ENCODE data around the gene CAPN5.

CAPN5 gene

GRCh38 chr11:77147036-77147315 is 80.2 kb downstream of the CAPN5 start:
- H3K9me3 ChIP-seq (ENCODE audit: insufficient read depth, low read length) = no peaks in the 10 kb centered on the region
- H4K20me1 ChIP-seq (ENCODE audit: insufficient read depth, low read length) = no peaks in the 10 kb centered on the region
- H3K4me3 ChIP-seq (ENCODE audit: low read length) = 0 out of 2 replicates have a peak overlapping the region, but pooled peaks have one; percentile 75
- no peak for TF ChIP-seq CTCF (IDR thresholded peaks at IDR 0.05; ENCODE audit: low read depth, low read length)
- TF ChIP-seq EZH2phosphoT487 (IDR thresholded peaks at IDR 0.05; ENCODE audit: low read depth) = no peak
- no peaks in the 10 kb centered on the region for H3K36me3 ChIP-seq (replicated peaks; ENCODE audit: low read depth, low read length)
- no peak overlapping the region for H2AFZ ChIP-seq (ENCODE audit: low read depth, low read length)
- no peak overlapping the region for H3K27ac ChIP-seq (ENCODE audit: low read length)
- H3K4me1 ChIP-seq (ENCODE audit: low read length) = peaks cover 25% of the 10 kb centered on the region
- H3K79me2 ChIP-seq (ENCODE audit: low read length) = no peaks in the 10 kb centered on the region
- no peak overlapping the region for H3K9ac ChIP-seq (ENCODE audit: low read length)
- H3K27me3 ChIP-seq (ENCODE audit: low read depth, low read length) = no peaks in the 10 kb centered on the region
- H3K4me2 ChIP-seq (ENCODE audit: low read length) = peak overlapping the region; percentile 75; the same call in 1 of the 2 replicates

DNA sequence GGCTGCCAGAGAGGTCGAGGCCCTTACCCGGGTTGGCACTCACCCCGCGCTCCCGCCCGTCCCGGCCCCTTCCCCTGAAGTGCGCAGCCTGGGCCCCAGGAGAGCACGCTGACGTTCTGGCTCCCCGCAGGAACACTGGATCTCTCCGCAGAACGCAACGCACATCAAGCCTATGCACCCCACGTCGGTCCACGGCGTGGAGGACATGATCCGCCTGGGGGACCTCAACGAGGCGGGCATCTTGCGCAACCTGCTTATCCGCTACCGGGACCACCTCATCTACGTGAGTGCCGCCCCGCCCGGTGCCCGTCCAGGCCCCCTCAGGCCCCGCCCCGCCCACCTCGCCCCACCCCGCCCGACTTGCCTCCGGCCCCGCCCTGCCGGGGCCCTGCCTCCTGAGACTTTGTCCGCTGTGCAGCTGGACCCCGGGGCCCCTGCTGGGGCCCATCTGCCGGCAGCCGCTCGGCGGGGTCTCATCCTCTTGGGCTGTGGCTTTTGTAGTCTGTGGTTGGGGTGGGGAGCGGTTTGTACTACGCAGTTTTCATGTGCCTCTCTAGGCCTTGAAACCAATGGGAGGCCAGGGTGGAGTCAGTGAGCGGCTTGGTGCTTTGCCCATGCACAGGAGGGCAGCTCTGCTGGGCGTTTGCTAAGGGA is 81.0 kb downstream of the CAPN5 start:
- Histone ChIP-seq H3K4me1 (ENCODE audit: low read length) (peaks cover 19% of the 10 kb centered on the region), H3K27ac (ENCODE audit: low read length) (no peak overlapping the region), H3K9me3 (ENCODE audit: insufficient read depth, low read length) (no peaks in the 10 kb centered on the region), H3K4me2 (ENCODE audit: low read length) (peak overlapping the region; percentile 75), H2AFZ (ENCODE audit: low read depth, low read length) (peak overlapping the region; percentile 96), H3K9ac (ENCODE audit: low read length) (peak overlapping the region; percentile 42; the same call in 1 of the 2 replicates), H3K4me3 (ENCODE audit: low read length) (peak overlapping the region; percentile 75), H3K79me2 (ENCODE audit: low read length) (no peaks in the 10 kb centered on the region), H3K27me3 (ENCODE audit: low read depth, low read length) (no peaks in the 10 kb centered on the region), H4K20me1 (ENCODE audit: insufficient read depth, low read length) (no peaks in the 10 kb centered on the region), H3K36me3 (replicated peaks; ENCODE audit: low read depth, low read length) (no peaks in the 10 kb centered on the region)
- TF ChIP-seq EZH2phosphoT487 (IDR thresholded peaks at IDR 0.05; ENCODE audit: low read depth) (no peak), CTCF (IDR thresholded peaks at IDR 0.05; ENCODE audit: low read depth, low read length) (no peak)

DNA sequence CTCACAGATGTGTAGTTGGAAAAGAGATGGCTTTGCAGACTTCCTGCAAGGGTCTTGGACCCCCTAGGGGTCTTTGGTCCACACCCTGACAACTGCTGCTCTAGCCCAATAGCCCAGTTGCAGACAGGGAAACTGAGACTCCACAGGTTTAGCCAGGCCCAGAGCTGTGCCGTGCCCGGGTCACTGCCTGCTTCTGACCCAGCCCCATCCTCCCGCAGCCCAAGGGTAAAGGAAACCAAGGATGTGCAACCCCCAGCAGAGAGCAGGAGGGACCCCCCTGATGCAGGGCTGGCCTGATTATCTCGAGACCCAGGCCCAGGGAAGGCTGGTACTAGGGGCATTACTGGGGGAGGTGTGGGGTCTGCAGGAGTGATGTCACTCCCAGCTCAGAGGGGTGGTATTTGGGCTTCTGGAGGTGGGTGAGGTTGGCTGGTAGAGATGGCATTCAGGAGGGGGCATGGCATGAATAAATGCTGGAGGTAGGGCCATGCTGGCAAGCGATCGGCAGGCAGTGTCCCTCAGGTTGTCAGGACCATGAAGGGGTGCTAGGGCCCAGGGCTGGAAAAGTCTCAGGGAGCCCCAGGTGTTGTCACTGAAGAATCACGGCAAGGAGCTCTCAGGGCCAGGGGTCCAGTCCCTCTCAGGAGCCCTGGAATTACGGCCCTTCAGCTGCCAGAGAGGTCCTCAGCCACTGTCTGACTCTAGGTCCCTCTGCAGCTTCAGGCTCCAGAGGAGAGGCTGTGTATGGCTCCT is 82.4 kb downstream of the CAPN5 start:
- Histone ChIP-seq H3K4me3 (ENCODE audit: low read length) (no peak overlapping the region), H3K9me3 (ENCODE audit: insufficient read depth, low read length) (no peaks in the 10 kb centered on the region), H3K4me1 (ENCODE audit: low read length) (peaks cover 10% of the 10 kb centered on the region; the same call in 1 of the 2 replicates), H3K36me3 (replicated peaks; ENCODE audit: low read depth, low read length) (no peaks in the 10 kb centered on the region), H3K79me2 (ENCODE audit: low read length) (no peaks in the 10 kb centered on the region), H3K9ac (ENCODE audit: low read length) (no peak overlapping the region), H3K27me3 (ENCODE audit: low read depth, low read length) (no peaks in the 10 kb centered on the region), H2AFZ (ENCODE audit: low read depth, low read length) (no peak overlapping the region), H4K20me1 (ENCODE audit: insufficient read depth, low read length) (no peaks in the 10 kb centered on the region), H3K4me2 (ENCODE audit: low read length) (no peak overlapping the region), H3K27ac (ENCODE audit: low read length) (no peak overlapping the region)
- no peak for TF ChIP-seq CTCF (IDR thresholded peaks at IDR 0.05; ENCODE audit: low read depth, low read length)
- no peak for TF ChIP-seq EZH2phosphoT487 (IDR thresholded peaks at IDR 0.05; ENCODE audit: low read depth)

DNA sequence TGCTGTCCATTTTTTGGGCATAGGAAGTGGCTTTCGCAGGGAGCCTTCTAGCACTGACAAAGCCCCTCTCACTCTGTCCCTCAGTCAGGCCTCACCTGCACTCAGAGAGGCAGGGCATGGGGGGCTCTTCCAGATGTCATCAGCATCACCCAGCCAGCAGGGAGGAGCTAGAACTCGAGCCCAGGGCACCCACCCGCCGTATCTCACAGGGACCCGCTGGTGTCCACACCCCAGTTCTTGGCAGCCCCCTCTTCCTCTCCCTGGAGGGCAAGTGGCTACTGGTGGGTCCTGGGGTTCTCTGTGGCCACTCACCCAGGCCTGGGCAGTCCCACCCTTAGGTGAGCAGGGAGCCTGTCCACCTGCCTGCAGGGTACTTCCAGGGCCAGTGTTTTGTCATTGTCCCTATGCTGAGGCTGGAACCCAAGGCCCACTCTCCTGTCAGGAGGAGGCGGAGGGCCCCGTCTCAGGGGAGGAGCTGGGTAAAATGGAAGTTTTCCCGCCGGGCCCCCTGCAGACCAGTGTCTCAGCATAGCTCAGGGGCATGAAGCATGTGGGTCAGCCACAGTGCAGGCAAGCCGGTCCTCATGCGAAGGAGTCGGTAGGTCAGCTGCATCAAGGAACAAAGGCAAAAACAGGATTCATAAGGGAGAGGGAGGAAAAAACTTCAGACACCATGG is 83.1 kb downstream of the CAPN5 start:
- H4K20me1 ChIP-seq (ENCODE audit: insufficient read depth, low read length) = no peaks in the 10 kb centered on the region
- H3K9ac ChIP-seq (ENCODE audit: low read length) = no peak overlapping the region
- no peak for TF ChIP-seq CTCF (IDR thresholded peaks at IDR 0.05; ENCODE audit: low read depth, low read length)
- TF ChIP-seq EZH2phosphoT487 (IDR thresholded peaks at IDR 0.05; ENCODE audit: low read depth) = no peak
- no peak overlapping the region for H3K4me2 ChIP-seq (ENCODE audit: low read length)
- no peak overlapping the region for H3K27ac ChIP-seq (ENCODE audit: low read length)
- no peaks in the 10 kb centered on the region for H3K36me3 ChIP-seq (replicated peaks; ENCODE audit: low read depth, low read length)
- H3K79me2 ChIP-seq (ENCODE audit: low read length) = no peaks in the 10 kb centered on the region
- H3K4me1 ChIP-seq (ENCODE audit: low read length) = peaks cover 10% of the 10 kb centered on the region; the same call in 1 of the 2 replicates
- no peaks in the 10 kb centered on the region for H3K9me3 ChIP-seq (ENCODE audit: insufficient read depth, low read length)
- H3K4me3 ChIP-seq (ENCODE audit: low read length) = no peak overlapping the region
- no peak overlapping the region for H2AFZ ChIP-seq (ENCODE audit: low read depth, low read length)
- no peaks in the 10 kb centered on the region for H3K27me3 ChIP-seq (ENCODE audit: low read depth, low read length)

Measured in OCI-LY3 (cell line).